GM23338 (cell line): ENCODE data around the gene CHCHD6. TPM values are rescaled to one million over a fixed set of nuclear protein-coding genes. Genes with fewer than 3 reads are reported as not detected.

Experiments used
- ATAC-seq: fragments of 200-7000 bp; cut with Tn5 transposase; 3 replicates; pipeline ENCODE4 v1.9.1; 2020
- DNase-seq: peaks from one replicate; pipeline ENCODE4 v3.0.0-alpha.2; 2015; ENCODE audit warnings: low spot score
- H2AFZ ChIP-seq: fragments of 200-600 bp; sonication (generic); 2 replicates; pipeline ENCODE4 v1.8.0; 2016; ENCODE audit warnings: antibody characterized with exemption, mild to moderate bottlenecking, moderate library complexity
- H3F3A ChIP-seq: fragments of 200-600 bp; sonication (generic); replicated peaks from 2 replicates; pipeline ENCODE4 v1.8.0; 2017; ENCODE audit warnings: antibody characterized with exemption, mixed run types, low read depth
- H3K27ac ChIP-seq: fragments of 200-600 bp; sonication (generic); 2 replicates; pipeline ENCODE4 v1.6.1; 2016; ENCODE audit warnings: low read depth
- H3K27me3 ChIP-seq: fragments of 200-600 bp; sonication (generic); 2 replicates; pipeline ENCODE4 v1.8.0; 2016; ENCODE audit warnings: mild to moderate bottlenecking, mixed run types, moderate library complexity; ENCODE audit not compliant: insufficient read depth
- H3K36me3 ChIP-seq: fragments of 200-600 bp; sonication (generic); 2 replicates; pipeline ENCODE4 v1.8.0; 2016; ENCODE audit warnings: mild to moderate bottlenecking; ENCODE audit not compliant: insufficient read depth
- H3K4me1 ChIP-seq: fragments of 200-600 bp; sonication (generic); 2 replicates; pipeline ENCODE4 v1.8.0; 2016; ENCODE audit warnings: mild to moderate bottlenecking, moderate library complexity; ENCODE audit not compliant: insufficient read depth
- H3K4me2 ChIP-seq: fragments of 200-600 bp; sonication (generic); 2 replicates; pipeline ENCODE4 v1.7.1; 2017; ENCODE audit warnings: mixed run types
- H3K4me3 ChIP-seq: fragments of 200-600 bp; sonication (generic); 2 replicates; pipeline ENCODE4 v1.6.1; 2016; ENCODE audit warnings: mixed run types
- H3K79me2 ChIP-seq: fragments of 200-600 bp; sonication (generic); replicated peaks from 2 replicates; pipeline ENCODE4 v1.8.0; 2017; ENCODE audit warnings: mild to moderate bottlenecking; ENCODE audit not compliant: insufficient read depth
- H3K9me2 ChIP-seq: fragments of 200-600 bp; sonication (generic); 2 replicates; pipeline ENCODE4 v1.8.0; 2017; ENCODE audit not compliant: insufficient read depth
- H4K20me1 ChIP-seq: fragments of 200-600 bp; sonication (generic); replicated peaks from 2 replicates; pipeline ENCODE4 v1.8.0; 2017; ENCODE audit warnings: mild to moderate bottlenecking; ENCODE audit not compliant: insufficient read depth
- H3K27ac Mint-ChIP-seq: 2 replicates; pipeline ENCODE4 v1.8.0; 2020; ENCODE audit warnings: inconsistent platforms, mild to moderate bottlenecking, moderate library complexity, mixed read lengths
- H3K27me3 Mint-ChIP-seq: 3 replicates; pipeline ENCODE4 v1.8.0; 2022; ENCODE audit warnings: low read depth, mild to moderate bottlenecking, moderate library complexity, mixed read lengths, inconsistent platforms; ENCODE audit not compliant: insufficient read depth, poor library complexity
- H3K36me3 Mint-ChIP-seq: 3 replicates; pipeline ENCODE4 v1.8.0; 2021; ENCODE audit warnings: low read depth, mild to moderate bottlenecking, inconsistent platforms, moderate library complexity, mixed read lengths
- H3K4me1 Mint-ChIP-seq: 3 replicates; pipeline ENCODE4 v1.8.0; 2020; ENCODE audit warnings: mild to moderate bottlenecking, inconsistent platforms, mixed read lengths
- H3K4me3 Mint-ChIP-seq: 3 replicates; pipeline ENCODE4 v1.8.0; 2021; ENCODE audit warnings: moderate library complexity, mild to moderate bottlenecking, inconsistent platforms, mixed read lengths
- H3K9me3 Mint-ChIP-seq: 3 replicates; pipeline ENCODE4 v1.8.0; 2020; ENCODE audit warnings: moderate library complexity, mild to moderate bottlenecking, inconsistent platforms, mixed read lengths
- CREB1 ChIP-seq: fragments of 250-450 bp; sonication (Bioruptor Pico); IDR thresholded peaks from 2 replicates; pipeline ENCODE4 v1.5.0; 2020; ENCODE audit warnings: low read depth, mild to moderate bottlenecking, moderate library complexity
- JUNB ChIP-seq: IDR thresholded peaks from one replicate; pipeline ENCODE4 v1.6.1; 2016; ENCODE audit warnings: antibody characterized with exemption; ENCODE audit not compliant: unreplicated experiment
- NANOG ChIP-seq: IDR thresholded peaks from 2 replicates; pipeline ENCODE4 v1.6.1; 2016; ENCODE audit warnings: antibody characterized with exemption, borderline replicate concordance
- ZNF331 ChIP-seq: fragments of 250-450 bp; sonication (Bioruptor Pico); IDR thresholded peaks from 2 replicates; pipeline ENCODE4 v1.5.0; 2020; ENCODE audit warnings: low read depth, mild to moderate bottlenecking, moderate library complexity
- polyA plus RNA-seq: library from polyadenylated mRNA; unstranded; fragments of >200 nt; fragmentation: Nextera tagmentation; extraction: Ambion mirVana; gene quantifications from 2 replicates; pipeline ENCODE4 v1.2.1, GENCODE V29; 2016
- total RNA-seq: library from RNA; depleted of rRNA; stranded (reverse); fragments of >200 nt; shearing (Covaris generic); gene quantifications from 2 replicates; pipeline ENCODE4 v1.2.3, GENCODE V29; 2014
- TF ChIP-seq, protein P1 (sequence below): fragments of 250-450 bp; sonication (Bioruptor Pico); IDR thresholded peaks from 2 replicates; pipeline ENCODE4 v1.5.0; 2020; ENCODE audit warnings: mild to moderate bottlenecking, moderate library complexity
- TF ChIP-seq, protein P2 (sequence below), 2 experiments: fragments of 200-600 bp in 1 of 2; sonication (generic) in 1 of 2; conservative IDR thresholded peaks; 2 replicates each; pipeline versions ENCODE4 v1.5.1 to v1.6.1; 2016 to 2017; ENCODE audit warnings: antibody characterized with exemption in 2 of 2, low read depth in 2 of 2, mild to moderate bottlenecking in 2 of 2, moderate library complexity in 1 of 2
- TF ChIP-seq, protein P3 (sequence below): IDR thresholded peaks from 2 replicates; pipeline ENCODE4 v1.6.1; 2016; ENCODE audit warnings: antibody characterized with exemption

The CHCHD6 gene
- total and polyA plus RNA-seq, 2 experiments from 2014 or later, result 28.8 to 43.0 TPM

DNA sequence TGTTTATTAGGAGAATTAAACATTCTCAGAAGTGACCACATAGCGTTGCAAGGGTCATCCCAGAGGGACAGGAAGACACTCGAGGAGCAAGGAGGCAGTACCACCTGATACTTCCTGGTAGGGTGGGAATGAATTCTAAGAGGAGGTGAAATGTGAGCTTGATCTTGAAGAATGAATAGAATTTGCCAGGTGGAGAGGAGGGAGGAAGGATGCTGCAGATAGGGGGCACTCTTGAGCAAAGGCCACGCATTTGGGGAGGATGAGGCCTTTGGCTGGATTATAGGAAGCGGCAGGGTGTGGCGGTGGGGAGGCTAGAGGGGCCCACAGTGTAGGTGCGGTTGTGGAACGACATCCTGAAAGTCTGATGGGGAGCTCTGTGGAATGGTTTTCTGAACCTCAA lies 33.5 kb downstream of the CHCHD6 start (continued):
- TF ChIP-seq, protein P1, sequence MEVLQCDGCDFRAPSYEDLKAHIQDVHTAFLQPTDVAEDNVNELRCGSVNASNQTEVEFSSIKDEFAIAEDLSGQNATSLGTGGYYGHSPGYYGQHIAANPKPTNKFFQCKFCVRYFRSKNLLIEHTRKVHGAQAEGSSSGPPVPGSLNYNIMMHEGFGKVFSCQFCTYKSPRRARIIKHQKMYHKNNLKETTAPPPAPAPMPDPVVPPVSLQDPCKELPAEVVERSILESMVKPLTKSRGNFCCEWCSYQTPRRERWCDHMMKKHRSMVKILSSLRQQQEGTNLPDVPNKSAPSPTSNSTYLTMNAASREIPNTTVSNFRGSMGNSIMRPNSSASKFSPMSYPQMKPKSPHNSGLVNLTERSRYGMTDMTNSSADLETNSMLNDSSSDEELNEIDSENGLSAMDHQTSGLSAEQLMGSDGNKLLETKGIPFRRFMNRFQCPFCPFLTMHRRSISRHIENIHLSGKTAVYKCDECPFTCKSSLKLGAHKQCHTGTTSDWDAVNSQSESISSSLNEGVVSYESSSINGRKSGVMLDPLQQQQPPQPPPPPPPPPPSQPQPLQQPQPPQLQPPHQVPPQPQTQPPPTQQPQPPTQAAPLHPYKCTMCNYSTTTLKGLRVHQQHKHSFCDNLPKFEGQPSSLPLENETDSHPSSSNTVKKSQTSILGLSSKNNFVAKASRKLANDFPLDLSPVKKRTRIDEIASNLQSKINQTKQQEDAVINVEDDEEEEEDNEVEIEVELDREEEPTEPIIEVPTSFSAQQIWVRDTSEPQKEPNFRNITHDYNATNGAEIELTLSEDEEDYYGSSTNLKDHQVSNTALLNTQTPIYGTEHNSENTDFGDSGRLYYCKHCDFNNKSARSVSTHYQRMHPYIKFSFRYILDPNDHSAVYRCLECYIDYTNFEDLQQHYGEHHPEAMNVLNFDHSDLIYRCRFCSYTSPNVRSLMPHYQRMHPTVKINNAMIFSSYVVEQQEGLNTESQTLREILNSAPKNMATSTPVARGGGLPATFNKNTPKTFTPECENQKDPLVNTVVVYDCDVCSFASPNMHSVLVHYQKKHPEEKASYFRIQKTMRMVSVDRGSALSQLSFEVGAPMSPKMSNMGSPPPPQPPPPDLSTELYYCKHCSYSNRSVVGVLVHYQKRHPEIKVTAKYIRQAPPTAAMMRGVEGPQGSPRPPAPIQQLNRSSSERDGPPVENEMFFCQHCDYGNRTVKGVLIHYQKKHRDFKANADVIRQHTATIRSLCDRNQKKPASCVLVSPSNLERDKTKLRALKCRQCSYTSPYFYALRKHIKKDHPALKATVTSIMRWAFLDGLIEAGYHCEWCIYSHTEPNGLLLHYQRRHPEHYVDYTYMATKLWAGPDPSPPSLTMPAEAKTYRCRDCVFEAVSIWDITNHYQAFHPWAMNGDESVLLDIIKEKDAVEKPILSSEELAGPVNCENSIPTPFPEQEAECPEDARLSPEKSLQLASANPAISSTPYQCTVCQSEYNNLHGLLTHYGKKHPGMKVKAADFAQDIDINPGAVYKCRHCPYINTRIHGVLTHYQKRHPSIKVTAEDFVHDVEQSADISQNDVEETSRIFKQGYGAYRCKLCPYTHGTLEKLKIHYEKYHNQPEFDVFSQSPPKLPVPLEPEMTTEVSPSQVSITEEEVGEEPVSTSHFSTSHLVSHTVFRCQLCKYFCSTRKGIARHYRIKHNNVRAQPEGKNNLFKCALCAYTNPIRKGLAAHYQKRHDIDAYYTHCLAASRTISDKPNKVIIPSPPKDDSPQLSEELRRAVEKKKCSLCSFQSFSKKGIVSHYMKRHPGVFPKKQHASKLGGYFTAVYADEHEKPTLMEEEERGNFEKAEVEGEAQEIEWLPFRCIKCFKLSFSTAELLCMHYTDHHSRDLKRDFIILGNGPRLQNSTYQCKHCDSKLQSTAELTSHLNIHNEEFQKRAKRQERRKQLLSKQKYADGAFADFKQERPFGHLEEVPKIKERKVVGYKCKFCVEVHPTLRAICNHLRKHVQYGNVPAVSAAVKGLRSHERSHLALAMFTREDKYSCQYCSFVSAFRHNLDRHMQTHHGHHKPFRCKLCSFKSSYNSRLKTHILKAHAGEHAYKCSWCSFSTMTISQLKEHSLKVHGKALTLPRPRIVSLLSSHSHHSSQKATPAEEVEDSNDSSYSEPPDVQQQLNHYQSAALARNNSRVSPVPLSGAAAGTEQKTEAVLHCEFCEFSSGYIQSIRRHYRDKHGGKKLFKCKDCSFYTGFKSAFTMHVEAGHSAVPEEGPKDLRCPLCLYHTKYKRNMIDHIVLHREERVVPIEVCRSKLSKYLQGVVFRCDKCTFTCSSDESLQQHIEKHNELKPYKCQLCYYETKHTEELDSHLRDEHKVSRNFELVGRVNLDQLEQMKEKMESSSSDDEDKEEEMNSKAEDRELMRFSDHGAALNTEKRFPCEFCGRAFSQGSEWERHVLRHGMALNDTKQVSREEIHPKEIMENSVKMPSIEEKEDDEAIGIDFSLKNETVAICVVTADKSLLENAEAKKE, result no peak
- TF ChIP-seq, protein P2, sequence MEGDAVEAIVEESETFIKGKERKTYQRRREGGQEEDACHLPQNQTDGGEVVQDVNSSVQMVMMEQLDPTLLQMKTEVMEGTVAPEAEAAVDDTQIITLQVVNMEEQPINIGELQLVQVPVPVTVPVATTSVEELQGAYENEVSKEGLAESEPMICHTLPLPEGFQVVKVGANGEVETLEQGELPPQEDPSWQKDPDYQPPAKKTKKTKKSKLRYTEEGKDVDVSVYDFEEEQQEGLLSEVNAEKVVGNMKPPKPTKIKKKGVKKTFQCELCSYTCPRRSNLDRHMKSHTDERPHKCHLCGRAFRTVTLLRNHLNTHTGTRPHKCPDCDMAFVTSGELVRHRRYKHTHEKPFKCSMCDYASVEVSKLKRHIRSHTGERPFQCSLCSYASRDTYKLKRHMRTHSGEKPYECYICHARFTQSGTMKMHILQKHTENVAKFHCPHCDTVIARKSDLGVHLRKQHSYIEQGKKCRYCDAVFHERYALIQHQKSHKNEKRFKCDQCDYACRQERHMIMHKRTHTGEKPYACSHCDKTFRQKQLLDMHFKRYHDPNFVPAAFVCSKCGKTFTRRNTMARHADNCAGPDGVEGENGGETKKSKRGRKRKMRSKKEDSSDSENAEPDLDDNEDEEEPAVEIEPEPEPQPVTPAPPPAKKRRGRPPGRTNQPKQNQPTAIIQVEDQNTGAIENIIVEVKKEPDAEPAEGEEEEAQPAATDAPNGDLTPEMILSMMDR (conservative IDR thresholded peaks at IDR 0.05; ENCODE audit: low read depth in 2 of 2), result peak; percentile 57 to 74
- no peak for TF ChIP-seq CREB1 (CRISPR knock-in tag)

DNA sequence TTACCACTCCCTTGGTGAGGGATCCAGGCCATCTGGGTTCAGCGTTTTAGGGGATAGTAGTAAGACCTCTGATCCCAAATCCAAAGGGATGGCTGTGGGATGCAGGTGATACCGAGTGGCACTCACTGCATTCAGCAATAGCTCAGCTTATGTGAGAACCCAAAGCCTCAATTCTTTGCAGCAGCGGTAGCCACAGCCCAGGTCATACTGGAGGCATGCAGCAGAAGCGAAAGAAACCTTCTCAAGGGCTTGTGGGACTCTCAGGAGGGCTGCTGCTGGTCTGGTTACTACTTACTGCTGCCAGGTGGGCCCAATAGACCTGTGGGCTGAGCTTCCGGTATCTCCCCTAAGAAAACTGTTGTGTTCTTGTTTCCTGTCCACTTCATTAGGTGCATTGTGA lies 38.0 kb downstream of the CHCHD6 start:
- peaks cover 31% of the 10 kb centered on the region for H3K36me3 Mint-ChIP-seq
- TF ChIP-seq, protein P1, result no peak
- TF ChIP-seq JUNB (no peak), ZNF331 (CRISPR knock-in tag) (no peak), NANOG (no peak)
- TF ChIP-seq, protein P3, sequence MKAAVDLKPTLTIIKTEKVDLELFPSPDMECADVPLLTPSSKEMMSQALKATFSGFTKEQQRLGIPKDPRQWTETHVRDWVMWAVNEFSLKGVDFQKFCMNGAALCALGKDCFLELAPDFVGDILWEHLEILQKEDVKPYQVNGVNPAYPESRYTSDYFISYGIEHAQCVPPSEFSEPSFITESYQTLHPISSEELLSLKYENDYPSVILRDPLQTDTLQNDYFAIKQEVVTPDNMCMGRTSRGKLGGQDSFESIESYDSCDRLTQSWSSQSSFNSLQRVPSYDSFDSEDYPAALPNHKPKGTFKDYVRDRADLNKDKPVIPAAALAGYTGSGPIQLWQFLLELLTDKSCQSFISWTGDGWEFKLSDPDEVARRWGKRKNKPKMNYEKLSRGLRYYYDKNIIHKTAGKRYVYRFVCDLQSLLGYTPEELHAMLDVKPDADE, result no peak

More for the DNA sequence above, 38.0 kb downstream of the CHCHD6 start:
- no peaks in the 10 kb centered on the region for H3K4me1 ChIP-seq
- H3K36me3 ChIP-seq, result no peaks in the 10 kb centered on the region
- DNase-seq (no peak), ATAC-seq (no peak)
- Mint-ChIP-seq H3K9me3 (no peaks in the 10 kb centered on the region), H3K27ac (no peak overlapping the region), H3K27me3 (peaks cover 9% of the 10 kb centered on the region), H3K4me3 (no peak overlapping the region), H3K4me1 (peaks cover 3% of the 10 kb centered on the region)
- H3K4me2 ChIP-seq, result no peak overlapping the region
- H3K79me2 ChIP-seq, result peaks cover 11% of the 10 kb centered on the region
- 0 out of 2 replicates have a peak, but pooled peaks cover 2% of the 10 kb centered on the region for H3K9me2 ChIP-seq
- no peaks in the 10 kb centered on the region for H3F3A ChIP-seq
- H4K20me1 ChIP-seq, result no peaks in the 10 kb centered on the region; the same call in 1 of the 2 replicates
- H3K27ac ChIP-seq, result no peak overlapping the region
- H3K27me3 ChIP-seq, result no peaks in the 10 kb centered on the region
- H3K4me3 ChIP-seq, result no peak overlapping the region
- H2AFZ ChIP-seq, result no peak overlapping the region
